SK-N-SH treated with all-trans-retinoic acid at 6 μM for 48 hours (cell line): ENCODE measurements around the gene SNX17.

Experiments used
- ATAC-seq: fragments of 200-7000 bp; cut with Tn5 transposase; 3 replicates; pipeline ENCODE4 v1.9.1; 2020; ENCODE audit warnings: mild to moderate bottlenecking, moderate library complexity
- ARNTL ChIP-seq: fragments of 450-650 bp; formaldehyde crosslinking; IDR thresholded peaks from 2 replicates; pipeline ENCODE4 v1.5.0; 2020; ENCODE audit warnings: low read depth, mild to moderate bottlenecking, moderate library complexity, borderline replicate concordance
- BACH2 ChIP-seq: fragments of 250-450 bp; sonication (Bioruptor Pico); IDR thresholded peaks from 2 replicates; pipeline ENCODE4 v1.9.0; 2021; ENCODE audit warnings: mild to moderate bottlenecking, borderline replicate concordance
- CREB5 ChIP-seq: fragments of 250-450 bp; sonication (Bioruptor Pico); IDR thresholded peaks from 2 replicates; pipeline ENCODE4 v1.5.1; 2020; ENCODE audit warnings: low read depth, mild to moderate bottlenecking, moderate library complexity
- CSDC2 ChIP-seq: fragments of 250-450 bp; sonication (Bioruptor Pico); IDR thresholded peaks from 2 replicates; pipeline ENCODE4 v1.5.0; 2020; ENCODE audit warnings: mild to moderate bottlenecking, moderate library complexity
- CSRNP3 ChIP-seq: fragments of 250-450 bp; sonication (Bioruptor Pico); IDR thresholded peaks from 2 replicates; pipeline ENCODE4 v1.5.1; 2021; ENCODE audit warnings: mild to moderate bottlenecking, moderate library complexity
- ESRRG ChIP-seq: fragments of 250-450 bp; sonication (Bioruptor Pico); IDR thresholded peaks from 2 replicates; pipeline ENCODE4 v1.6.1; 2021; ENCODE audit warnings: mild to moderate bottlenecking
- GLIS3 ChIP-seq: fragments of 250-450 bp; sonication (Bioruptor Pico); IDR thresholded peaks from 2 replicates; pipeline ENCODE4 v1.5.0; 2020; ENCODE audit warnings: mild to moderate bottlenecking, moderate library complexity
- ISL1 ChIP-seq: fragments of 250-450 bp; sonication (Bioruptor Pico); IDR thresholded peaks from 2 replicates; pipeline ENCODE4 v2.1.2; 2022; ENCODE audit warnings: mild to moderate bottlenecking, moderate library complexity
- OSR1 ChIP-seq: fragments of 250-450 bp; sonication (Bioruptor Pico); IDR thresholded peaks from 2 replicates; pipeline ENCODE4 v1.8.0; 2022; ENCODE audit warnings: moderate library complexity, mild to moderate bottlenecking, inconsistent platforms
- POU6F1 ChIP-seq: fragments of 250-450 bp; sonication (Bioruptor Pico); IDR thresholded peaks from 2 replicates; pipeline ENCODE4 v1.8.0; 2021; ENCODE audit warnings: low read depth, mild to moderate bottlenecking, moderate library complexity, borderline replicate concordance
- PPARA ChIP-seq: fragments of 250-450 bp; sonication (Bioruptor Pico); IDR thresholded peaks from 2 replicates; pipeline ENCODE4 v1.5.0; 2020; ENCODE audit warnings: mild to moderate bottlenecking, borderline replicate concordance
- RARB ChIP-seq: fragments of 250-450 bp; sonication (Bioruptor Pico); IDR thresholded peaks from 2 replicates; pipeline ENCODE4 v1.8.0; 2021; ENCODE audit warnings: mild to moderate bottlenecking, moderate library complexity
- SNAI2 ChIP-seq: fragments of 250-450 bp; sonication (Bioruptor Pico); IDR thresholded peaks from 2 replicates; pipeline ENCODE4 v1.5.0; 2020; ENCODE audit warnings: mild to moderate bottlenecking, moderate library complexity
- TCF4 ChIP-seq: fragments of 250-450 bp; sonication (Bioruptor Pico); IDR thresholded peaks from 2 replicates; pipeline ENCODE4 v1.8.0; 2021; ENCODE audit warnings: mild to moderate bottlenecking, moderate library complexity, borderline replicate concordance
- TOX ChIP-seq: fragments of 250-450 bp; sonication (Bioruptor Pico); IDR thresholded peaks from 2 replicates; pipeline ENCODE4 v1.8.0; 2021; ENCODE audit warnings: mild to moderate bottlenecking, moderate library complexity, borderline replicate concordance
- ZC3H10 ChIP-seq: fragments of 250-450 bp; sonication (Bioruptor Pico); IDR thresholded peaks from 2 replicates; pipeline ENCODE4 v1.5.1; 2021; ENCODE audit warnings: mild to moderate bottlenecking, moderate library complexity
- ZFP3 ChIP-seq: fragments of 250-450 bp; sonication (Bioruptor Pico); IDR thresholded peaks from 2 replicates; pipeline ENCODE4 v1.5.0; 2020; ENCODE audit warnings: mild to moderate bottlenecking, moderate library complexity
- ZFP30 ChIP-seq: fragments of 450-650 bp; formaldehyde crosslinking; IDR thresholded peaks from 2 replicates; pipeline ENCODE4 v1.5.0; 2022; ENCODE audit warnings: mild to moderate bottlenecking, moderate library complexity
- ZNF565 ChIP-seq: fragments of 450-650 bp; formaldehyde crosslinking; conservative IDR thresholded peaks from 2 replicates; pipeline ENCODE4 v1.5.0; 2020; ENCODE audit warnings: low read depth, mild to moderate bottlenecking, moderate library complexity
- ZNF70 ChIP-seq: fragments of 450-650 bp; formaldehyde crosslinking; IDR thresholded peaks from 2 replicates; pipeline ENCODE4 v1.5.0; 2020; ENCODE audit warnings: mild to moderate bottlenecking, moderate library complexity
- ZNF8 ChIP-seq: fragments of 450-650 bp; formaldehyde crosslinking; IDR thresholded peaks from 2 replicates; pipeline ENCODE4 v1.5.0; 2020; ENCODE audit warnings: mild to moderate bottlenecking, moderate library complexity
- TF ChIP-seq, protein P1 (sequence below): fragments of 250-450 bp; sonication (Bioruptor Pico); IDR thresholded peaks from 2 replicates; pipeline ENCODE4 v1.8.0; 2020; ENCODE audit warnings: mild to moderate bottlenecking, moderate library complexity, borderline replicate concordance
- TF ChIP-seq, protein P2 (sequence below): fragments of 250-450 bp; sonication (Bioruptor Pico); IDR thresholded peaks from 2 replicates; pipeline ENCODE4 v1.5.0; 2020; ENCODE audit warnings: mild to moderate bottlenecking, moderate library complexity

Gene SNX17

GRCh38 chr2:27409321-27410073 lies 39.1 kb downstream of the SNX17 start, which contains the start of gene PPM1G (continued):
- no peak for TF ChIP-seq ESRRG (CRISPR knock-in tag)
- no peak for TF ChIP-seq ZC3H10 (CRISPR knock-in tag)

- no peak for TF ChIP-seq TOX (CRISPR knock-in tag)
- no peak for TF ChIP-seq CREB5 (CRISPR knock-in tag)
Measured at GRCh38 chr2:27412419-27413152, 42.2 kb downstream of the SNX17 start.

GRCh38 chr2:27416151-27416550 lies 45.7 kb downstream of the SNX17 start:
- no peak for TF ChIP-seq BACH2 (CRISPR knock-in tag)
- no peak for TF ChIP-seq POU6F1 (CRISPR knock-in tag)
- no peak for TF ChIP-seq CSDC2
- TF ChIP-seq, protein P1, sequence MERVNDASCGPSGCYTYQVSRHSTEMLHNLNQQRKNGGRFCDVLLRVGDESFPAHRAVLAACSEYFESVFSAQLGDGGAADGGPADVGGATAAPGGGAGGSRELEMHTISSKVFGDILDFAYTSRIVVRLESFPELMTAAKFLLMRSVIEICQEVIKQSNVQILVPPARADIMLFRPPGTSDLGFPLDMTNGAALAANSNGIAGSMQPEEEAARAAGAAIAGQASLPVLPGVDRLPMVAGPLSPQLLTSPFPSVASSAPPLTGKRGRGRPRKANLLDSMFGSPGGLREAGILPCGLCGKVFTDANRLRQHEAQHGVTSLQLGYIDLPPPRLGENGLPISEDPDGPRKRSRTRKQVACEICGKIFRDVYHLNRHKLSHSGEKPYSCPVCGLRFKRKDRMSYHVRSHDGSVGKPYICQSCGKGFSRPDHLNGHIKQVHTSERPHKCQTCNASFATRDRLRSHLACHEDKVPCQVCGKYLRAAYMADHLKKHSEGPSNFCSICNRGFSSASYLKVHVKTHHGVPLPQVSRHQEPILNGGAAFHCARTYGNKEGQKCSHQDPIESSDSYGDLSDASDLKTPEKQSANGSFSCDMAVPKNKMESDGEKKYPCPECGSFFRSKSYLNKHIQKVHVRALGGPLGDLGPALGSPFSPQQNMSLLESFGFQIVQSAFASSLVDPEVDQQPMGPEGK: no peak
- no peak for TF ChIP-seq ESRRG (CRISPR knock-in tag)
- no peak for TF ChIP-seq TOX (CRISPR knock-in tag)
- TF ChIP-seq RARB: no peak
- no peak for TF ChIP-seq GLIS3 (CRISPR knock-in tag)
- no peak for TF ChIP-seq CSRNP3
- ATAC-seq: no peak

More at GRCh38 chr2:27412419-27413152, 42.2 kb downstream of the SNX17 start:
- no peak for ATAC-seq

DNA sequence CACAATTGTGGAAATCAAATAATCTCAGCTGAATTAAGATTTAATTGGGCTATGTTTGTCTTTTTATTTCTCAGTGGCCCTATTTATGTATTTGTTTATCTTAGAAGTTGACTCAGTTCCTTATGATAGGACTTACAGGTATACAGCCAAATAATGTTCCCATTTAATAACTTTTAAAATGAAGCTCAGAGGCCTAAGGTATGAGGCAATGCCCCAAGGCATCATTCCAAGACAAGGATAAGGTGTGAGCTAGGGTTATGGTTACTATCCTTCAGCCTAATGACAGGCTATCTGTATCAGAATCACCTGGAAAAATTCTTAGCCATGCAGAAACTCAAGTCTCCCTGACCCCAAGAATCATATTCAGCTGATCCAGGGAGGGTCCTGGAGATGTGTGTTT lies 50.6 kb downstream of the SNX17 start:
- TF ChIP-seq, protein P2, sequence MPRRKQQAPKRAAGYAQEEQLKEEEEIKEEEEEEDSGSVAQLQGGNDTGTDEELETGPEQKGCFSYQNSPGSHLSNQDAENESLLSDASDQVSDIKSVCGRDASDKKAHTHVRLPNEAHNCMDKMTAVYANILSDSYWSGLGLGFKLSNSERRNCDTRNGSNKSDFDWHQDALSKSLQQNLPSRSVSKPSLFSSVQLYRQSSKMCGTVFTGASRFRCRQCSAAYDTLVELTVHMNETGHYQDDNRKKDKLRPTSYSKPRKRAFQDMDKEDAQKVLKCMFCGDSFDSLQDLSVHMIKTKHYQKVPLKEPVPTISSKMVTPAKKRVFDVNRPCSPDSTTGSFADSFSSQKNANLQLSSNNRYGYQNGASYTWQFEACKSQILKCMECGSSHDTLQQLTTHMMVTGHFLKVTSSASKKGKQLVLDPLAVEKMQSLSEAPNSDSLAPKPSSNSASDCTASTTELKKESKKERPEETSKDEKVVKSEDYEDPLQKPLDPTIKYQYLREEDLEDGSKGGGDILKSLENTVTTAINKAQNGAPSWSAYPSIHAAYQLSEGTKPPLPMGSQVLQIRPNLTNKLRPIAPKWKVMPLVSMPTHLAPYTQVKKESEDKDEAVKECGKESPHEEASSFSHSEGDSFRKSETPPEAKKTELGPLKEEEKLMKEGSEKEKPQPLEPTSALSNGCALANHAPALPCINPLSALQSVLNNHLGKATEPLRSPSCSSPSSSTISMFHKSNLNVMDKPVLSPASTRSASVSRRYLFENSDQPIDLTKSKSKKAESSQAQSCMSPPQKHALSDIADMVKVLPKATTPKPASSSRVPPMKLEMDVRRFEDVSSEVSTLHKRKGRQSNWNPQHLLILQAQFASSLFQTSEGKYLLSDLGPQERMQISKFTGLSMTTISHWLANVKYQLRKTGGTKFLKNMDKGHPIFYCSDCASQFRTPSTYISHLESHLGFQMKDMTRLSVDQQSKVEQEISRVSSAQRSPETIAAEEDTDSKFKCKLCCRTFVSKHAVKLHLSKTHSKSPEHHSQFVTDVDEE (CRISPR knock-in tag): no peak
- TF ChIP-seq OSR1 (CRISPR knock-in tag): no peak
- no peak for TF ChIP-seq ESRRG (CRISPR knock-in tag)
- TF ChIP-seq ZFP3 (CRISPR knock-in tag): no peak
- no peak for TF ChIP-seq RARB
- TF ChIP-seq ARNTL: no peak
- TF ChIP-seq ISL1 (CRISPR knock-in tag): no peak
- TF ChIP-seq GLIS3 (CRISPR knock-in tag): no peak
- no peak for TF ChIP-seq ZC3H10 (CRISPR knock-in tag)
- TF ChIP-seq BACH2 (CRISPR knock-in tag): no peak
- no peak for TF ChIP-seq SNAI2 (CRISPR knock-in tag)
- no peak for TF ChIP-seq CSDC2
- no peak for TF ChIP-seq ZNF8
- TF ChIP-seq POU6F1 (CRISPR knock-in tag): no peak
- no peak for TF ChIP-seq ZFP30 (CRISPR knock-in tag)
- TF ChIP-seq ZNF70: no peak
- no peak for TF ChIP-seq CREB5 (CRISPR knock-in tag)
- no peak for TF ChIP-seq ZNF565 (CRISPR knock-in tag)
- TF ChIP-seq PPARA (CRISPR knock-in tag): no peak
- no peak for TF ChIP-seq TCF4 (CRISPR knock-in tag)
- no peak for ATAC-seq
